GM12892 (cell line): Measurements from ENCODE around the gene SFI1. TPM values are rescaled to one million over a fixed set of nuclear protein-coding genes. Genes with fewer than 3 reads are reported as not detected.

Source experiments
- DNase-seq: peaks from one replicate; pipeline ENCODE4 v3.0.0; 2011; ENCODE audit not compliant: insufficient read length
- FAIRE-seq: peaks from 2 replicates; lab custom pipeline; 2011; peaks lifted over from hg19 to GRCh38; lab: Jason Lieb, UNC
- POLR2A ChIP-seq: IDR thresholded peaks from 2 replicates; pipeline ENCODE4 v1.6.1; 2011; ENCODE audit warnings: low read depth, low read length, control low read depth
- POLR2AphosphoS5 ChIP-seq: IDR thresholded peaks from 2 replicates; pipeline ENCODE4 v1.6.1; 2011; ENCODE audit warnings: low read depth, low read length, control low read depth
- TAF1 ChIP-seq: IDR thresholded peaks from 2 replicates; pipeline ENCODE4 v1.6.1; 2011; ENCODE audit warnings: low read depth, mild to moderate bottlenecking, control low read depth, low read length, borderline replicate concordance
- polyA plus RNA-seq: library from polyadenylated mRNA; unstranded; fragments of >200 nt; gene quantifications from one replicate; pipeline ENCODE4 v1.2.1, GENCODE V29; 2012; ENCODE audit warnings: missing spikeins, inconsistent platforms; ENCODE audit not compliant: missing spikeins

SFI1 gene, protein sequence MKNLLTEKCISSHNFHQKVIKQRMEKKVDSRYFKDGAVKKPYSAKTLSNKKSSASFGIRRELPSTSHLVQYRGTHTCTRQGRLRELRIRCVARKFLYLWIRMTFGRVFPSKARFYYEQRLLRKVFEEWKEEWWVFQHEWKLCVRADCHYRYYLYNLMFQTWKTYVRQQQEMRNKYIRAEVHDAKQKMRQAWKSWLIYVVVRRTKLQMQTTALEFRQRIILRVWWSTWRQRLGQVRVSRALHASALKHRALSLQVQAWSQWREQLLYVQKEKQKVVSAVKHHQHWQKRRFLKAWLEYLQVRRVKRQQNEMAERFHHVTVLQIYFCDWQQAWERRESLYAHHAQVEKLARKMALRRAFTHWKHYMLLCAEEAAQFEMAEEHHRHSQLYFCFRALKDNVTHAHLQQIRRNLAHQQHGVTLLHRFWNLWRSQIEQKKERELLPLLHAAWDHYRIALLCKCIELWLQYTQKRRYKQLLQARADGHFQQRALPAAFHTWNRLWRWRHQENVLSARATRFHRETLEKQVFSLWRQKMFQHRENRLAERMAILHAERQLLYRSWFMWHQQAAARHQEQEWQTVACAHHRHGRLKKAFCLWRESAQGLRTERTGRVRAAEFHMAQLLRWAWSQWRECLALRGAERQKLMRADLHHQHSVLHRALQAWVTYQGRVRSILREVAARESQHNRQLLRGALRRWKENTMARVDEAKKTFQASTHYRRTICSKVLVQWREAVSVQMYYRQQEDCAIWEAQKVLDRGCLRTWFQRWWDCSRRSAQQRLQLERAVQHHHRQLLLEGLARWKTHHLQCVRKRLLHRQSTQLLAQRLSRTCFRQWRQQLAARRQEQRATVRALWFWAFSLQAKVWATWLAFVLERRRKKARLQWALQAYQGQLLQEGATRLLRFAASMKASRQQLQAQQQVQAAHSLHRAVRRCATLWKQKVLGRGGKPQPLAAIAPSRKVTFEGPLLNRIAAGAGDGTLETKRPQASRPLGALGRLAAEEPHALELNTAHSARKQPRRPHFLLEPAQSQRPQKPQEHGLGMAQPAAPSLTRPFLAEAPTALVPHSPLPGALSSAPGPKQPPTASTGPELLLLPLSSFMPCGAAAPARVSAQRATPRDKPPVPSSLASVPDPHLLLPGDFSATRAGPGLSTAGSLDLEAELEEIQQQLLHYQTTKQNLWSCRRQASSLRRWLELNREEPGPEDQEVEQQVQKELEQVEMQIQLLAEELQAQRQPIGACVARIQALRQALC
- polyA plus RNA-seq, result 89.0 TPM

DNA sequence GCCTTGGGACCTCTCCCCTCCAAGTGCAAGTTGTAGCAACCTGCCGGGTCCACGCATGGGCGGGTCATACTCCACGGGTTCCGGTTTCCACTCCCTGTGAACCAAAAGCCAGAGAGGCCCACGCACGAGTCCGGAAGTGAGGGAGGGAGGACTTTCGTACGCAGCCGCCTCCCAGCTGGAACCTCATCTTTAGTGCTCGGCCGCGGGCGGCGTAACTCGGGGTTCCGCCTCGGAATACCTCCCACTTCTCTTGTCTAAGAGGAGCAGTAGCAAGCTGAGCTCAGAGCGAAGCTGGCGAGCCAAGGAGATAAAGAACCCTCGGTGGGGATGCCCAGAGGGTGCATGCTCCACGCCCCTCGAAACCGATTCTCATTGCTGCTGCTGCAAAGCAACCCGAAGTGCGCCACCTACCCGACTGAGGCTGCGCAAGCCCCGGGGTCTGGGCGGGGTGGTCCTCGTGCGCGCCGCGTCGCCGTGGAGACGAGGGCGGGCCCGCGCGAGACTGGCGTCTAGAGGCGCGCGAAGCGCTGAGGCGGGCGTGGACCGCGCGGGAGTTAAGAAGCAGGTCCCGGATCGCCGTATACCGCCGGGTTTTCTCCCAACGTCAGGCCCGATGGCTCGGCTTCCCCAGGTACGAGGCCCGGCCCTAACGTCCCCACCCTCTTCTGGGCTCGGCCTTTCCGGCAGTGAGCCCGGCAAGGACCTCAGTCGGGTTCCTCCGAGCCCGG lies at the start of gene SFI1:
TSS of gene SFI1 (plus strand) at position 530 of the 728 bp plus-strand sequence. CDS start 11,749 bp downstream, outside the sequence.
- peak; percentile 99 for FAIRE-seq
- peak; percentile 80 for DNase-seq
- TF ChIP-seq TAF1 (peak; percentile 37; the same call in 1 of the 2 replicates), POLR2AphosphoS5 (peak; percentile 57), POLR2A (peak; percentile 76)

DNA sequence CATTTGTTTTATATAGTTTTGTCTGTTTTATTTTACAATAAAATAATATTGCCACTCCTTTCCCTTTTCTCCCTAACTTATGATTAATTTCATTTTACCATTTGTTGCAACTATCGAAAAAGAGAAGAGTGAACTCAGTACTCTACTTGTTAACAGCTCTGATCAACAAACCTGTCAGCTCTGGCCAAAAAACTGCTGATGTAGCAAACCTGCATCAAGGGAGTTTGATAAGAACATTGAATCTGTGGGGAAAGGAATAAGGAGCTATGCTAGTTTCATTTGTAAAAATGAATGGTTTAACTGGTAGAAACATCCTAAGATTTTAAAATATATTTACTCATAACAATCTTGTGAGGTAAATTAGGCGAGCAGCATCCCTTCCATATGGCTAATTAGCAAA lies 49.6 kb upstream of the SFI1 start:
- no peak for DNase-seq
- no peak for FAIRE-seq

GRCh38 chr22:31447337-31447736 lies 49.0 kb upstream of the SFI1 start:
- FAIRE-seq, result no peak
- TF ChIP-seq TAF1 (no peak), POLR2A (no peak), POLR2AphosphoS5 (no peak)
- no peak for DNase-seq

More for the DNA sequence above, 49.6 kb upstream of the SFI1 start:
- no peak for TF ChIP-seq POLR2A

- FAIRE-seq, result no peak
- DNase-seq, result no peak
- no peak for TF ChIP-seq POLR2A
- no peak for TF ChIP-seq POLR2AphosphoS5
Observed at GRCh38 chr22:31448382-31448781, 48.0 kb upstream of the SFI1 start.

DNA sequence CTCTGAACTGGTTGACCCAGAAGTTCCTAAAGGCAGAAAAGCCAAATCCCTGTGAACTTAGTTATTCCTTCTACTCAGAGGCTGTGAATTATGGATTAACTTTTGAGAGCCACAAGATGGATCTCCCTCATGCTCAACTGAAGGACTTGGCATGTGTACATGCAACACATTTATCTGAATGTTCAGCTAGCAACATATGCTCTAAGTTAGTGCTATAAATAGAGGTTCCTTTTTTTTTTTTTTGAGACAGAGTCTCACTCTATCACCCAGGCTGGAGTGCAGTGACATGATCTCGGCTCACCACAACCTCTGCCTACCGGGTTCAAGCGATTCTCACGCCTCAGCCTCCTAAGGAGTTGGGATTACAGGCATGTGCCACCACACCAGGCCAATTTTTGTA lies 46.8 kb upstream of the SFI1 start:
- TF ChIP-seq TAF1, result no peak
- TF ChIP-seq POLR2A, result no peak
- TF ChIP-seq POLR2AphosphoS5, result no peak
- no peak for DNase-seq
- FAIRE-seq, result no peak

DNA sequence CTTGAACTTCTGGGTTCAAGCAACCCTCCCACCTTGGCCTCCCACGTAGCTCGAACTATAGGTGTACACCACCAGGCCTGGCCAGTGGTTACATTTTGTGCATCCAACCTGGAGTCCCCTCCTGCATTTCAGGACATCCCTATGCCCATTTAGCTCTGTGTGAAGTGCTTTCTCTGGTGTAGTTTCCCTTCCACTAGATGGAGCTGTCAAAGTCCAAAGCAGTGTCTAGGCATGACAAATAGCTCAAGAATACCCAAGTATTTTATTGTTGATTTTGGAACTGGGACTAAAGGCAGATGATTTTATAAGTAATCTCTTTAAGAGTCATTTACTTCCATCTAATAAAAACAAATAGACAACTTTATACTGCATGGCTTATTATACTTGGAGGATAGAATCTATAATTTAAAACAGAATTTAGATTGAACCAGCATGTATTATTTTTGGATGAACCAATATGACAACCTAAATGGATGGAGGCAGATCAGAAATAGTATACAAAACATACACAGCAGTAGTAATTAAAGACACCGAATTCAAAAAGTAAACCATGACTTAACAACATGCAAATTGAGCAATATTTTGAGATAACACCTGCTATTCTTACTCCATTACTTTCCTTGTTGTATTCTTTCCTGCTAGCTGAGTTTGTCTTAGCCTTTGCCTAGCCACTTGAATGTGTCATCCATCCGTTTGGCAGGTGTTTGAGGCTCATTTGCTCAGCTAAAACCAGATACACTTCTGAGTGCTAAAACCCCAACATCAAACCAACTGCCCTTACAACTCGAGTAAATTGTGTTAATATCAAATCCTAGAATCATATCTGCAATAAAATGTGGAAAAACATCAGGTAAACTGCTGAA lies 44.4 kb upstream of the SFI1 start:
- peak; percentile 85 for FAIRE-seq
- no peak for DNase-seq
- no peak for TF ChIP-seq TAF1
- TF ChIP-seq POLR2AphosphoS5, result no peak
- no peak for TF ChIP-seq POLR2A

DNA sequence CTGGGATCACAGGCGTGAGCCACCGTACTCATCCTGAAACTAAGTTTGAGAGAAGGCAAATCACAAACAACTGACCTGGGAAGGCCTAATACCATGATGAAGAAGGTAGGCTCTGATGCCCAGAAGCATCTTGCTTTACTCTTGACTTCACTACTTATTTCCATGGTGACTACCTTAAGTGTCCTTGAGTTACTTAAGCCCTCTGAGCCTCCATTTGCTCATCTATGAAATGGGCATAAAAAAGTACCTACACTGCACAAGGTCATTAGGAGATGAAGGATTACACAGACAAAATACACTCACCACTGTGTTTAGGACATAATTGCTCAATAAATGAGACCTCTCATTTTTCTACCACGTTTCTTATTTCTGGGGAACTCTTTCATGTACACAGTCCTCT lies 34.6 kb upstream of the SFI1 start:
- no peak for TF ChIP-seq POLR2AphosphoS5
- TF ChIP-seq POLR2A, result no peak
- TF ChIP-seq TAF1, result no peak
- no peak for FAIRE-seq

GRCh38 chr22:31465307-31465706 lies 31.0 kb upstream of the SFI1 start:
- FAIRE-seq, result no peak
- no peak for DNase-seq
- TF ChIP-seq POLR2AphosphoS5 (no peak), TAF1 (no peak), POLR2A (no peak)

More for the DNA sequence above, 34.6 kb upstream of the SFI1 start:
- DNase-seq, result no peak

- no peak for TF ChIP-seq POLR2AphosphoS5
- no peak for TF ChIP-seq TAF1
- no peak for TF ChIP-seq POLR2A
- DNase-seq (no peak), FAIRE-seq (no peak)
Observed at GRCh38 chr22:31474743-31475142, 21.6 kb upstream of the SFI1 start.

GRCh38 chr22:31475800-31476199 lies 20.5 kb upstream of the SFI1 start:
- no peak for FAIRE-seq
- TF ChIP-seq TAF1, result no peak
- TF ChIP-seq POLR2AphosphoS5, result no peak
- TF ChIP-seq POLR2A, result no peak
- DNase-seq, result no peak
